Endothelial cell (in vitro differentiated cells): ENCODE data around the gene HCN2. TPM values are rescaled to one million over a fixed set of nuclear protein-coding genes. Genes with fewer than 3 reads are reported as not detected.
"Not testable (repeated sequence)": the region's sequence is repeated elsewhere in the genome, so short reads cannot be mapped to it uniquely, and the experiment has no call there.

Source experiments
- DNase-seq: peaks from one replicate; pipeline ENCODE4 v3.0.0; 2021; ENCODE audit warnings: low spot score
- H3K27ac Mint-ChIP-seq: one replicate; pipeline ENCODE4 v1.8.0; 2021; ENCODE audit warnings: mixed read lengths, inconsistent platforms; ENCODE audit not compliant: unreplicated experiment
- H3K27me3 Mint-ChIP-seq: one replicate; pipeline ENCODE4 v1.8.0; 2021; ENCODE audit warnings: mild to moderate bottlenecking, moderate library complexity, mixed read lengths, inconsistent platforms; ENCODE audit not compliant: unreplicated experiment
- H3K36me3 Mint-ChIP-seq: one replicate; pipeline ENCODE4 v1.8.0; 2021; ENCODE audit warnings: mild to moderate bottlenecking, low read depth, mixed read lengths, inconsistent platforms; ENCODE audit not compliant: unreplicated experiment
- H3K4me1 Mint-ChIP-seq: one replicate; pipeline ENCODE4 v1.8.0; 2021; ENCODE audit warnings: mild to moderate bottlenecking, mixed read lengths, inconsistent platforms; ENCODE audit not compliant: unreplicated experiment
- H3K4me3 Mint-ChIP-seq: one replicate; pipeline ENCODE4 v1.8.0; 2021; ENCODE audit warnings: mild to moderate bottlenecking, mixed read lengths, inconsistent platforms; ENCODE audit not compliant: unreplicated experiment
- H3K9me3 Mint-ChIP-seq: one replicate; pipeline ENCODE4 v1.8.0; 2021; ENCODE audit warnings: mixed read lengths, inconsistent platforms; ENCODE audit not compliant: unreplicated experiment
- CTCF ChIP-seq: fragments of 200-600 bp; sonication (generic); IDR thresholded peaks from one replicate; pipeline ENCODE4 v1.5.0; 2021; ENCODE audit warnings: antibody characterized with exemption; ENCODE audit not compliant: unreplicated experiment
- total RNA-seq: library from RNA; stranded (reverse); fragmentation: NEBNext Ultra II Directional; extraction: Animal tissue kit (Norgen Biotek cat#: 25700); gene quantifications from one replicate; pipeline ENCODE4 v1.2.1, GENCODE V29; 2021; ENCODE audit not compliant: unreplicated experiment

The HCN2 gene
- total RNA-seq, 1 donor from 2014 or later, result 0.28 TPM

DNA sequence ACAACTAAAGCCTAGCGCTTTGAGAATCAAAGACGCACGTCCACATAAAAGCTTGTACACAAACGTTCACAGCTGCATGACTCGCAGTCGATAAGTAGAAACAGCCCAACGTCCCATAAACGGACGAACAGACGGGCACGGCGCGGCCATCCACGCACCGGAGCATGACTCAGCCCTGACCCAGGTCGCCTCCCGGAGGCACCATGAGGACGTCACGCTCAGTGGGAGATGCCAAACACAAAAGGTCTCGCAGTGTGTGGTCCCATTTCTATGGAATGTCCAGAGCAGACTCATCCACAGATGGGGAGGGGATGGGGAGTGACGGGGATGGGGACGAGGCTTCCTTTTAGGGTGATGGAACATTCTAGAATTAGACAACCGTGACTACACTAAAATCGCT, 34.3 kb downstream of the HCN2 start:
- no peak for TF ChIP-seq CTCF
- no peaks in the 10 kb centered on the region for H3K4me1 Mint-ChIP-seq
- H3K27me3 Mint-ChIP-seq, result peaks cover 8% of the 10 kb centered on the region
- DNase-seq, result no peak
- H3K9me3 Mint-ChIP-seq, result no peaks in the 10 kb centered on the region
- no peak overlapping the region for H3K27ac Mint-ChIP-seq
- peak overlapping the region; percentile 25 for H3K4me3 Mint-ChIP-seq
- peaks cover 8% of the 10 kb centered on the region for H3K36me3 Mint-ChIP-seq

GRCh38 chr19:624433-625109, 34.9 kb downstream of the HCN2 start:
- DNase-seq, result no peak
- H3K36me3 Mint-ChIP-seq, result peaks cover 8% of the 10 kb centered on the region
- no peaks in the 10 kb centered on the region for H3K9me3 Mint-ChIP-seq
- no peak overlapping the region for H3K27ac Mint-ChIP-seq
- no peak overlapping the region for H3K4me3 Mint-ChIP-seq
- H3K27me3 Mint-ChIP-seq, result peaks cover 8% of the 10 kb centered on the region
- no peaks in the 10 kb centered on the region for H3K4me1 Mint-ChIP-seq
- no peak for TF ChIP-seq CTCF

DNA sequence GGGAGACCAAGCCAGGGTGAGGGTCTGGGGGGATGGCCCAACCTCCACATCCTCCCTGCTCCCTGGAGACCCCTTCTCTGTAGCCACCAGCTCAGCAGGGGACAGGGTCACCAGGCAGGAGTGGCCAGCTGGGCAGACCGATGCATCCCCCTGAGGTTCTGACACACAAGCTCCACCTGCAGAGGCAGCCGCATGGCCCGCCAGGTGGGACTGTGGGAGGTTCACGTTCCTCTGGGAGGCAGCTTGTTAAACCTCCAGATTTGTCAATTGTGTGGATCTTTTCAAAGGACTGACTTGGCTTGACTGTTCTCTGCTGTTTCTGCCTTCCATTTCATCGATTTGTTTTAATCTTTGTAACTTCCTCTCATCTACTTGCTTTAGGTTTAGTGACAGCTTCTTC, 35.6 kb downstream of the HCN2 start:
- no peak for DNase-seq
- Mint-ChIP-seq H3K9me3 (no peaks in the 10 kb centered on the region), H3K4me1 (no peaks in the 10 kb centered on the region), H3K27me3 (peaks cover 8% of the 10 kb centered on the region), H3K27ac (no peak overlapping the region), H3K36me3 (peaks cover 9% of the 10 kb centered on the region), H3K4me3 (peak overlapping the region; percentile 64)
- no peak for TF ChIP-seq CTCF

GRCh38 chr19:626566-626965, 36.9 kb downstream of the HCN2 start:
- H3K4me1 Mint-ChIP-seq, H3K27me3 Mint-ChIP-seq, DNase-seq, H3K9me3 Mint-ChIP-seq, H3K27ac Mint-ChIP-seq, H3K4me3 Mint-ChIP-seq: not testable (repeated sequence)
- peaks cover 14% of the 10 kb centered on the region for H3K36me3 Mint-ChIP-seq

- no peaks in the 10 kb centered on the region for H3K9me3 Mint-ChIP-seq
- TF ChIP-seq CTCF, result peak; percentile 35
- H3K27me3 Mint-ChIP-seq, result peaks cover 11% of the 10 kb centered on the region
- DNase-seq, result no peak
- H3K27ac Mint-ChIP-seq, result peak overlapping the region; percentile 24
- peaks cover 14% of the 10 kb centered on the region for H3K36me3 Mint-ChIP-seq
- H3K4me3 Mint-ChIP-seq, result no peak overlapping the region
- H3K4me1 Mint-ChIP-seq, result no peaks in the 10 kb centered on the region
Observed at GRCh38 chr19:628168-628567, 38.5 kb downstream of the HCN2 start.

GRCh38 chr19:629515-629914, 39.8 kb downstream of the HCN2 start:
- not testable (repeated sequence) for H3K4me3 Mint-ChIP-seq, H3K9me3 Mint-ChIP-seq, H3K27me3 Mint-ChIP-seq, H3K4me1 Mint-ChIP-seq, DNase-seq, H3K27ac Mint-ChIP-seq
- peaks cover 14% of the 10 kb centered on the region for H3K36me3 Mint-ChIP-seq
